ENCODE results near the gene ZNF346. TPM values are rescaled to one million over a fixed set of nuclear protein-coding genes. Genes with fewer than 3 reads are reported as not detected.

The ZNF346 gene
- total and polyA plus RNA-seq, 2 of the 13 experiments (the other 11 are each of a cell fraction or from before 2014, with no cell fraction given) = 8.6 to 19.4 TPM

DNA sequence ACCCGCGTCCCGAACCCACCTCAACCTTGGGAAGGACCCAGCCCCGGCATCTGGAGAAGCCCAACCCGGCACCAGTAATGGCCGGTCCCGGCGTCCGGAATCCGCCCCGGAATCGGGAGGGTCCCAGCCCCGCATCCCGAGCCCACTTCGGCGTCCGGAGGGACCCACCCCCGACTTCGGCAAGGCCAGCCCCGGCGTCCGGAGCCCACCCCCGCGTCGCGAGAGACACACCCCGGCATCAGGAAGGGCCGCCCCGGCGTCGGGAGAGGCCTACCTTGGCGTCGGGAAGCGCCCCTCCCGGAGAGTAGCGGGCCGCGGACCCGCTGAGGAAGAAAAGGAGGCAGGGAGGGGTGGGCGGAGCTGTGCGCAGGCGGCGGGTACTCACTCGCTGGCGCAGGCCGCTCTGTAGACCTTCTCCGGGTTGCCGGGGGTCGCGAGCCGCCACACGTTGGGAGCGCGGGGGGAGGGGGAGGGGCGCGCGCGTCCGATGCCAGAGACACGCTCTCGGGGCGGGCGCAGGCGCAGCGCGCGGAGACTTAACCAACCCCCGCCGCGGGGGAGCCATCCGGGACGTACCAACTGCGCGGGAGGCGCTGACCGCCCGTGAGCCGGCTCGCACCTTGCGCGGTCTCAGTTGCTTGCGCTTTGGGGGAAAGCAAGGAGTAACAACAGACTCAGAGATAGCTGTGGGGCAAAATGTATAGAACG, 16.1 kb upstream of the ZNF346 start, which contains the start of gene UIMC1 (continued):
- no peak; the same call in 1 of the 2 replicates for TF ChIP-seq TFAP4 (IDR thresholded peaks at IDR 0.05; ENCODE audit: borderline replicate concordance, low read depth)
- TF ChIP-seq ZNF710 (CRISPR knock-in tag; IDR thresholded peaks at IDR 0.05; ENCODE audit: borderline replicate concordance) = no peak
- no peak for TF ChIP-seq FUBP1 (CRISPR knock-in tag; IDR thresholded peaks at IDR 0.05; ENCODE audit: borderline replicate concordance)
- TF ChIP-seq ZNF317 (CRISPR knock-in tag; IDR thresholded peaks at IDR 0.05) = peak; percentile 36; the same call in 1 of the 2 replicates
- no peak for TF ChIP-seq ZNF33A (CRISPR knock-in tag; IDR thresholded peaks at IDR 0.05; ENCODE audit: borderline replicate concordance)
- TF ChIP-seq ZNF724P (CRISPR knock-in tag; IDR thresholded peaks at IDR 0.05; ENCODE audit: borderline replicate concordance) = no peak
- TF ChIP-seq KLF13 (CRISPR knock-in tag; IDR thresholded peaks at IDR 0.05) = no peak; the same call in 1 of the 2 replicates
- no peak; the same call in 1 of the 2 replicates for TF ChIP-seq ZNF589 (CRISPR knock-in tag; conservative IDR thresholded peaks at IDR 0.05)
- TF ChIP-seq ZNF160 (CRISPR knock-in tag; IDR thresholded peaks at IDR 0.05) = peak; percentile 80; the same call in 1 of the 2 replicates
- TF ChIP-seq KDM4B (CRISPR knock-in tag; IDR thresholded peaks at IDR 0.05) = no peak
- TF ChIP-seq SP2 (CRISPR knock-in tag; IDR thresholded peaks at IDR 0.05) = no peak
- TF ChIP-seq, protein P1, sequence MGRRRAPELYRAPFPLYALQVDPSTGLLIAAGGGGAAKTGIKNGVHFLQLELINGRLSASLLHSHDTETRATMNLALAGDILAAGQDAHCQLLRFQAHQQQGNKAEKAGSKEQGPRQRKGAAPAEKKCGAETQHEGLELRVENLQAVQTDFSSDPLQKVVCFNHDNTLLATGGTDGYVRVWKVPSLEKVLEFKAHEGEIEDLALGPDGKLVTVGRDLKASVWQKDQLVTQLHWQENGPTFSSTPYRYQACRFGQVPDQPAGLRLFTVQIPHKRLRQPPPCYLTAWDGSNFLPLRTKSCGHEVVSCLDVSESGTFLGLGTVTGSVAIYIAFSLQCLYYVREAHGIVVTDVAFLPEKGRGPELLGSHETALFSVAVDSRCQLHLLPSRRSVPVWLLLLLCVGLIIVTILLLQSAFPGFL (CRISPR knock-in tag; IDR thresholded peaks at IDR 0.05) = no peak
- TF ChIP-seq ZNF552 (CRISPR knock-in tag; IDR thresholded peaks at IDR 0.05; ENCODE audit: borderline replicate concordance) = no peak
- TF ChIP-seq ZNF652 (CRISPR knock-in tag; IDR thresholded peaks at IDR 0.05; ENCODE audit: borderline replicate concordance, low read depth) = no peak; the same call in 1 of the 2 replicates
- TF ChIP-seq, protein P2, sequence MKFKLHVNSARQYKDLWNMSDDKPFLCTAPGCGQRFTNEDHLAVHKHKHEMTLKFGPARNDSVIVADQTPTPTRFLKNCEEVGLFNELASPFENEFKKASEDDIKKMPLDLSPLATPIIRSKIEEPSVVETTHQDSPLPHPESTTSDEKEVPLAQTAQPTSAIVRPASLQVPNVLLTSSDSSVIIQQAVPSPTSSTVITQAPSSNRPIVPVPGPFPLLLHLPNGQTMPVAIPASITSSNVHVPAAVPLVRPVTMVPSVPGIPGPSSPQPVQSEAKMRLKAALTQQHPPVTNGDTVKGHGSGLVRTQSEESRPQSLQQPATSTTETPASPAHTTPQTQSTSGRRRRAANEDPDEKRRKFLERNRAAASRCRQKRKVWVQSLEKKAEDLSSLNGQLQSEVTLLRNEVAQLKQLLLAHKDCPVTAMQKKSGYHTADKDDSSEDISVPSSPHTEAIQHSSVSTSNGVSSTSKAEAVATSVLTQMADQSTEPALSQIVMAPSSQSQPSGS (CRISPR knock-in tag; IDR thresholded peaks at IDR 0.05) = peak; percentile 70; the same call in 1 of the 2 replicates
- TF ChIP-seq SALL2 (CRISPR knock-in tag; IDR thresholded peaks at IDR 0.05) = peak; percentile 41; the same call in 1 of the 2 replicates
- TF ChIP-seq ZNF557 (CRISPR knock-in tag; IDR thresholded peaks at IDR 0.05) = no peak
- TF ChIP-seq ZNF713 (CRISPR knock-in tag; IDR thresholded peaks at IDR 0.05) = no peak
- TF ChIP-seq ZNF451 (CRISPR knock-in tag; IDR thresholded peaks at IDR 0.05) = no peak
- no peak for TF ChIP-seq ZKSCAN1 (IDR thresholded peaks at IDR 0.05; ENCODE audit: low read length)
- no peak for TF ChIP-seq NRL (CRISPR knock-in tag; IDR thresholded peaks at IDR 0.05; ENCODE audit: borderline replicate concordance)
- TF ChIP-seq ZNF547 (CRISPR knock-in tag; IDR thresholded peaks at IDR 0.05) = 0 out of 2 replicates have a peak, but pooled peaks have one; percentile 30
- TF ChIP-seq ZNF788 (CRISPR knock-in tag; IDR thresholded peaks at IDR 0.05; ENCODE audit: borderline replicate concordance) = peak; percentile 72; the same call in 1 of the 2 replicates
